Pancreas (tissue), 10 donors: ENCODE measurements around the gene ZBTB20. TPM values are rescaled to one million over a fixed set of nuclear protein-coding genes. Genes with fewer than 3 reads are reported as not detected.

ENCODE experiments used
- ATAC-seq, 4 donors: fragments of 200-7000 bp; cut with Tn5 transposase; one replicate each; pipeline versions ENCODE4 v1.8.0 to v1.9.1; 2020; ENCODE audit warnings: mild to moderate bottlenecking in 4 of 4, moderate library complexity in 4 of 4
- DNase-seq, 6 donors: peaks; one replicate each; pipeline ENCODE4 v3.0.0-alpha.2; 2020
- FAIRE-seq: peaks from 2 replicates; lab custom pipeline; 2012; peaks lifted over from hg19 to GRCh38; lab: Jason Lieb, UNC
- H3K27ac ChIP-seq, 4 donors: fragments of 200-600 bp; sonication (generic); 1 replicate in 3 of 4; 2 replicates in 1 of 4; pipeline versions ENCODE4 v1.5.0 to v1.8.0; 2020
- H3K27me3 ChIP-seq, 4 donors: fragments of 200-600 bp; one replicate each; pipeline ENCODE4 v1.8.0; 2021
- H3K36me3 ChIP-seq, 3 donors: fragments of 200-600 bp; sonication (generic) in 1 of 3; one replicate each; pipeline versions ENCODE4 v1.5.0 to v1.8.0; 2020 to 2021
- H3K4me1 ChIP-seq, 3 donors: fragments of 200-600 bp; one replicate each; pipeline ENCODE4 v1.8.0; 2021
- H3K4me3 ChIP-seq, 4 donors: fragments of 200-600 bp; sonication (generic) in 2 of 4; one replicate each; pipeline versions ENCODE4 v1.5.0 to v1.8.0; 2020 to 2021
- H3K9me3 ChIP-seq, 4 donors: fragments of 200-600 bp; one replicate each; pipeline ENCODE4 v1.8.0; 2021
- CTCF ChIP-seq, 4 donors: fragments of 200-600 bp; sonication (generic) in 3 of 4; IDR thresholded peaks; one replicate each; pipeline versions ENCODE4 v1.5.0 to v1.8.0; 2021; ENCODE audit warnings: antibody characterized with exemption in 4 of 4
- WGBS, 2 donors: extraction: QIAGEN DNeasy Blood & Tissue Kit; methylation state at CpG; one replicate each; pipeline ENCODE4 v1.1.7; 2013; 5-methylcytosine and 5-hydroxymethylcytosine counted together
- intact Hi-C, 3 donors: fragments of 100-400 bp; cut with DNase I; formaldehyde crosslinking; loops; one replicate each; pipeline versions ENCODE4 v1.11.1 to v1.14.2; 2022
- polyA plus RNA-seq, 2 donors: library from polyadenylated mRNA; stranded (reverse); fragments of 200-250 nt; gene quantifications; one replicate each; pipeline ENCODE4 v1.2.3, GENCODE V29; 2013
- total RNA-seq, 6 donors: library from RNA; stranded (reverse); fragmentation: NEBNext Ultra II Directional in 4 of 6; extraction: Animal tissue kit (Norgen Biotek cat#: 25700) in 4 of 6; gene quantifications; one replicate each; pipeline versions ENCODE4 v1.2.1 to v1.2.4, GENCODE V29; 2021 to 2023
- donor health status: healthy with polysubstance abuse.
- donor health status: DM: no; HTN: no; CAD: no; lungs with moderate emphysema.
- donor health status: DM: no; HTN: no; CAD: no.
- donor health status: control.
- donor health status: control.
- donor health status: Bipolar disorder and iron deficiency.
- donor health status: DM: yes; HTN: yes; CAD: no.
- donor health status: DM: no; HTN: no; CAD: no.
- donor health status: DM: no; HTN: no; CAD: no.
- donor health status: DM: yes; HTN: yes; CAD: no.

Gene ZBTB20
- total and polyA plus RNA-seq, 8 donors = 1.3 to 81.5 (median 43.7) TPM

GRCh38 chr3:114478801-114479200 lies 668.3 kb downstream of the ZBTB20 start:
- no peak for TF ChIP-seq CTCF (IDR thresholded peaks at IDR 0.05)
- ATAC-seq (peak in 2 of 4 donors; percentile 30 to 36), DNase-seq (no peak), FAIRE-seq (no peak)
- Histone ChIP-seq H3K4me3 (no peak overlapping the region), H3K4me1 (no peaks in the 10 kb centered on the region), H3K27me3 (no peaks in the 10 kb centered on the region), H3K36me3 (no peaks in the 10 kb centered on the region), H3K9me3 (no peaks in the 10 kb centered on the region), H3K27ac (no peak overlapping the region)
- intact Hi-C loops = no loop called here

- intact Hi-C loops = no loop called here
- no peak for TF ChIP-seq CTCF (IDR thresholded peaks at IDR 0.05)
- Histone ChIP-seq H3K9me3 (no peaks in the 10 kb centered on the region), H3K27me3 (no peaks in the 10 kb centered on the region), H3K27ac (no peak overlapping the region), H3K36me3 (no peaks in the 10 kb centered on the region), H3K4me1 (no peaks in the 10 kb centered on the region), H3K4me3 (no peak overlapping the region)
- ATAC-seq (no peak), FAIRE-seq (no peak), DNase-seq (no peak)
Measured at GRCh38 chr3:114476511-114476910, 670.6 kb downstream of the ZBTB20 start.

GRCh38 chr3:114471478-114471877 lies 675.6 kb downstream of the ZBTB20 start:
- no peak overlapping the region for H3K4me3 ChIP-seq
- no peak for TF ChIP-seq CTCF (IDR thresholded peaks at IDR 0.05)
- FAIRE-seq (no peak), DNase-seq (no peak), ATAC-seq (peak in 2 of 4 donors; percentile 26 to 54)
- no peaks in the 10 kb centered on the region for H3K27me3 ChIP-seq
- no peaks in the 10 kb centered on the region for H3K9me3 ChIP-seq
- intact Hi-C loops = no loop called here
- peaks cover 0 to 27% (median 9%) of the 10 kb centered on the region in 3 donors for H3K4me1 ChIP-seq
- no peak overlapping the region for H3K27ac ChIP-seq
- H3K36me3 ChIP-seq = no peaks in the 10 kb centered on the region
- WGBS, 2 donors = 44 to 49% methylated on average over 2 of the region's 2 CpGs

- FAIRE-seq = no peak
- no peak overlapping the region for H3K4me3 ChIP-seq
- intact Hi-C loops = no loop called here
- DNase-seq = no peak
- no peaks in the 10 kb centered on the region for H3K9me3 ChIP-seq
- no peaks in the 10 kb centered on the region for H3K27me3 ChIP-seq
- WGBS, 2 donors = 91 to 98% methylated on average over 1 of the region's 1 CpG
- peaks cover 0 to 30% (median 9%) of the 10 kb centered on the region in 3 donors for H3K4me1 ChIP-seq
- no peak for TF ChIP-seq CTCF (IDR thresholded peaks at IDR 0.05)
- no peaks in the 10 kb centered on the region for H3K36me3 ChIP-seq
- ATAC-seq = no peak
- H3K27ac ChIP-seq = no peak overlapping the region
Measured at GRCh38 chr3:114469070-114469469, 678.0 kb downstream of the ZBTB20 start.

- peak in 1 of 4 donors; percentile 14 for ATAC-seq
- H3K27ac ChIP-seq = no peak overlapping the region
- H3K27me3 ChIP-seq = no peaks in the 10 kb centered on the region
- intact Hi-C loops = no loop called here
- DNase-seq = no peak
- H3K4me1 ChIP-seq = peaks cover 0 to 30% (median 9%) of the 10 kb centered on the region in 3 donors
- no peak for TF ChIP-seq CTCF (IDR thresholded peaks at IDR 0.05)
- FAIRE-seq = no peak
- H3K9me3 ChIP-seq = no peaks in the 10 kb centered on the region
- no peaks in the 10 kb centered on the region for H3K36me3 ChIP-seq
- 91 to 92% methylated on average over 4 of the region's 4 CpGs for WGBS, 2 donors
- H3K4me3 ChIP-seq = no peak overlapping the region
Measured at GRCh38 chr3:114466816-114467215, 680.3 kb downstream of the ZBTB20 start.
